Stimulated activated CD4-positive, alpha-beta T cell treated with anti-CD3 and anti-CD28 coated beads, Interleukin-1b, Interleukin-23, amount 100 ng/mL, for 24 hours (primary cell): ENCODE data around the gene SHOC2.

Experiments
- DNase-seq, 4 experiments: peaks; one replicate each; pipeline ENCODE4 v3.0.0-alpha.2; 2020; ENCODE audit warnings: low read depth in 4 of 4, low spot score in 1 of 4

Gene SHOC2

DNA sequence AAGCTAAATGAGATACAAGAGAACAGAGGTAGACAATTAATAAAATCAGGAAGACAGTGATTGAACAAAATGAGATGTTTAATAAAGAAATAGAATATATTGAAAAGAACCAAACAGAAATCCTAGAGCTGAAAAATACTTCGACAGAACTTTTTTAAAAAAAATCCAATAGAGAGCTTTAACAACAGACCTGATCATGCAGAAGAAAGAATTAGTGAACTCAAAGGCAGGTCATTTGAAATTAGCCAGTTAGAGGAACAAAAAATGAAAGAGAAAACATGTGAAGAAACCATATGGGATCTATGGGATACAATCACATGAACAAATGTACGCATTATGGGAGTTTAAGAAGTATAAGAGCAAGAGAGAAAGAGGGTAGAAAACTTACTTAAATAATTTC is 120.1 kb downstream of the SHOC2 start:
- DNase-seq: no peak

DNA sequence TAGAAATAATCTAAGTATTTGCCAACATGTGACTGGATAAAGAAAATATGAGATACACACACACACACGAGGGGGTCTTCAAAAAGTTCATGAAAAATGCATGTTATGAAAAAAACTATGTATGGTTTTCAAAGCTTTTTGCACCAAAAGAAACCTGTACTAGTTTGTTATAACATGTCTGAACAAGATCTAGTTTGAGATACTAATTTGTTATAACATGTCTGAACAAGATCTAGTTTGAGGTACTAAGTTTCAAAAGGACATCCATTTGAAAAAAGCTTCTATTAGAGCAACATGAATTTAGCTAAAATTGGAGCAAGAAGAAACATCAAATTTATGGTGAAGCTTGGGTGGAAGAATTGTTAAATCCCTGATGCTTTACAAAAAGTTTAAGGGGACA is 137.6 kb downstream of the SHOC2 start:
- DNase-seq: no peak
